Measurements from ENCODE around the gene XRCC4.

GRCh38 chr5:83093692-83094091 lies 16.3 kb downstream of the XRCC4 start:
- TF ChIP-seq SAFB2 (CRISPR knock-in tag; IDR thresholded peaks at IDR 0.05; ENCODE audit: borderline replicate concordance, low read depth) = no peak
- no peak for TF ChIP-seq POLR2AphosphoS5 (IDR thresholded peaks at IDR 0.05; ENCODE audit: low read depth, low read length)
- no peak for TF ChIP-seq TFAP4 (IDR thresholded peaks at IDR 0.05; ENCODE audit: borderline replicate concordance, low read depth)
- TF ChIP-seq CTCF (CRISPR knock-in tag; IDR thresholded peaks at IDR 0.05) = no peak
- no peak for TF ChIP-seq ZNF670 (CRISPR knock-in tag; IDR thresholded peaks at IDR 0.05; ENCODE audit: borderline replicate concordance)
- no peak for TF ChIP-seq TFDP2 (CRISPR knock-in tag; IDR thresholded peaks at IDR 0.05)
- TF ChIP-seq ZBTB26 (CRISPR knock-in tag; IDR thresholded peaks at IDR 0.05; ENCODE audit: borderline replicate concordance) = no peak
- TF ChIP-seq TARDBP (CRISPR knock-in tag; IDR thresholded peaks at IDR 0.05) = no peak
- no peak for TF ChIP-seq ZBTB1 (CRISPR knock-in tag; IDR thresholded peaks at IDR 0.05; ENCODE audit: borderline replicate concordance)
- no peak for TF ChIP-seq ATRX (CRISPR knock-in tag; IDR thresholded peaks at IDR 0.05; ENCODE audit: borderline replicate concordance)
